ENCODE measurements around the gene MIAT. TPM values are rescaled to one million over a fixed set of nuclear protein-coding genes. Genes with fewer than 3 reads are reported as not detected.

MIAT gene
- total and polyA plus RNA-seq, 8 donors: 0.28 to 0.78 (median 0.53) TPM

- WGBS, 2 donors: 77% methylated on average over 4 of the region's 4 CpGs
- no peak for FAIRE-seq
- intact Hi-C loops (cut with DNase I): no loop called here
- H3K27me3 ChIP-seq: no peaks in the 10 kb centered on the region
- no peak for ATAC-seq
- no peak for TF ChIP-seq CTCF (IDR thresholded peaks at IDR 0.05)
- H3K36me3 ChIP-seq: no peaks in the 10 kb centered on the region
- H3K9me3 ChIP-seq: no peaks in the 10 kb centered on the region
- H3K27ac ChIP-seq: no peak overlapping the region
- DNase-seq: no peak
- H3K4me3 ChIP-seq: no peak overlapping the region
- no peaks in the 10 kb centered on the region for H3K4me1 ChIP-seq
Observed at GRCh38 chr22:26711205-26711963, 54.0 kb downstream of the MIAT start.

- no peak for ATAC-seq
- TF ChIP-seq CTCF (IDR thresholded peaks at IDR 0.05): no peak
- intact Hi-C loops (cut with DNase I): no loop called here
- no peak for DNase-seq
- no peaks in the 10 kb centered on the region for H3K9me3 ChIP-seq
- no peaks in the 10 kb centered on the region for H3K36me3 ChIP-seq
- no peaks in the 10 kb centered on the region for H3K4me1 ChIP-seq
- H3K27ac ChIP-seq: no peak overlapping the region
- H3K27me3 ChIP-seq: no peaks in the 10 kb centered on the region
- WGBS, 2 donors: 77 to 87% methylated on average over 8 of the region's 8 CpGs
- no peak overlapping the region for H3K4me3 ChIP-seq
- no peak for FAIRE-seq
Observed at GRCh38 chr22:26712158-26712557, 54.8 kb downstream of the MIAT start.

GRCh38 chr22:26713823-26714449 is 56.5 kb downstream of the MIAT start:
- intact Hi-C loops (cut with DNase I): no loop called here
- DNase-seq: no peak
- no peak for ATAC-seq
- 77 to 78% methylated on average over 12 of the region's 12 CpGs for WGBS, 2 donors
- no peak overlapping the region for H3K4me3 ChIP-seq
- H3K9me3 ChIP-seq: no peaks in the 10 kb centered on the region
- TF ChIP-seq CTCF (IDR thresholded peaks at IDR 0.05): no peak
- no peaks in the 10 kb centered on the region for H3K27me3 ChIP-seq
- FAIRE-seq: no peak
- H3K36me3 ChIP-seq: no peaks in the 10 kb centered on the region
- H3K4me1 ChIP-seq: no peaks in the 10 kb centered on the region
- H3K27ac ChIP-seq: no peak overlapping the region

GRCh38 chr22:26714971-26715370 is 57.6 kb downstream of the MIAT start:
- ATAC-seq (no peak), FAIRE-seq (no peak), DNase-seq (no peak)
- Histone ChIP-seq H3K27me3 (no peaks in the 10 kb centered on the region), H3K4me1 (no peaks in the 10 kb centered on the region), H3K9me3 (no peaks in the 10 kb centered on the region), H3K36me3 (no peaks in the 10 kb centered on the region), H3K4me3 (no peak overlapping the region), H3K27ac (no peak overlapping the region)
- no peak for TF ChIP-seq CTCF (IDR thresholded peaks at IDR 0.05)
- intact Hi-C loops (cut with DNase I): no loop called here
- 85 to 91% methylated on average over 11 of the region's 11 CpGs for WGBS, 2 donors

GRCh38 chr22:26715392-26715936 is 58.1 kb downstream of the MIAT start:
- FAIRE-seq: no peak
- Histone ChIP-seq H3K9me3 (no peaks in the 10 kb centered on the region), H3K36me3 (no peaks in the 10 kb centered on the region), H3K27me3 (no peaks in the 10 kb centered on the region), H3K4me1 (no peaks in the 10 kb centered on the region), H3K27ac (no peak overlapping the region), H3K4me3 (no peak overlapping the region)
- intact Hi-C loops (cut with DNase I): no loop called here
- TF ChIP-seq CTCF (IDR thresholded peaks at IDR 0.05): no peak
- WGBS, 2 donors: 82 to 86% methylated on average over 6 of the region's 6 CpGs
- DNase-seq: no peak
- no peak for ATAC-seq
